C4-2B (cell line): ENCODE measurements around the gene ENO4.

Source experiments
- H3K27ac ChIP-seq: fragments of 450-650 bp; 2 replicates; pipeline ENCODE4 v1.5.1; 2017
- ZFX ChIP-seq: fragments of 450-650 bp; IDR thresholded peaks from 2 replicates; pipeline ENCODE4 v1.6.1; 2017
- TF ChIP-seq, protein P1 (sequence below): fragments of 450-650 bp; conservative IDR thresholded peaks from 2 replicates; pipeline ENCODE4 v1.5.1; 2017; ENCODE audit warnings: mild to moderate bottlenecking

Gene ENO4

DNA sequence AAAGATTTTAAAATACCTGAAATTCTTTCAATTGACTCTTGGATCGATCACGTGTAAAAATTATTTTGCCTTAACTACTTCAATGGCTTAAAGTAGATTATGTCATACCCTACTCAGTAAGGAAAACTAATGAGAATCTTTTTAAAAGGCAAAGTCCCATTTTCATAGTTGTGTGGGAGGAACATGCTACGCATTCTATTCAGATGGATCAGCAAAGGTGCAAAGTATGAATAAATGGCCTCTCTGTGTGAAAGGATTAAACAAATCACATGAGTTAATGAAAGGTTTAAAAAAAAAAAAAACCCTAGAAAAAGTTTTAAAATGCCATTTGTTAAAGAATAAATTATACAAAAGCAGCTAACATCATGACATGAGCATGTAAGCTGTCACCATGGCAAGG is 77.1 kb downstream of the ENO4 start:
- TF ChIP-seq ZFX, result no peak
- TF ChIP-seq, protein P1, sequence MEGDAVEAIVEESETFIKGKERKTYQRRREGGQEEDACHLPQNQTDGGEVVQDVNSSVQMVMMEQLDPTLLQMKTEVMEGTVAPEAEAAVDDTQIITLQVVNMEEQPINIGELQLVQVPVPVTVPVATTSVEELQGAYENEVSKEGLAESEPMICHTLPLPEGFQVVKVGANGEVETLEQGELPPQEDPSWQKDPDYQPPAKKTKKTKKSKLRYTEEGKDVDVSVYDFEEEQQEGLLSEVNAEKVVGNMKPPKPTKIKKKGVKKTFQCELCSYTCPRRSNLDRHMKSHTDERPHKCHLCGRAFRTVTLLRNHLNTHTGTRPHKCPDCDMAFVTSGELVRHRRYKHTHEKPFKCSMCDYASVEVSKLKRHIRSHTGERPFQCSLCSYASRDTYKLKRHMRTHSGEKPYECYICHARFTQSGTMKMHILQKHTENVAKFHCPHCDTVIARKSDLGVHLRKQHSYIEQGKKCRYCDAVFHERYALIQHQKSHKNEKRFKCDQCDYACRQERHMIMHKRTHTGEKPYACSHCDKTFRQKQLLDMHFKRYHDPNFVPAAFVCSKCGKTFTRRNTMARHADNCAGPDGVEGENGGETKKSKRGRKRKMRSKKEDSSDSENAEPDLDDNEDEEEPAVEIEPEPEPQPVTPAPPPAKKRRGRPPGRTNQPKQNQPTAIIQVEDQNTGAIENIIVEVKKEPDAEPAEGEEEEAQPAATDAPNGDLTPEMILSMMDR, result no peak
- H3K27ac ChIP-seq, result no peak overlapping the region

DNA sequence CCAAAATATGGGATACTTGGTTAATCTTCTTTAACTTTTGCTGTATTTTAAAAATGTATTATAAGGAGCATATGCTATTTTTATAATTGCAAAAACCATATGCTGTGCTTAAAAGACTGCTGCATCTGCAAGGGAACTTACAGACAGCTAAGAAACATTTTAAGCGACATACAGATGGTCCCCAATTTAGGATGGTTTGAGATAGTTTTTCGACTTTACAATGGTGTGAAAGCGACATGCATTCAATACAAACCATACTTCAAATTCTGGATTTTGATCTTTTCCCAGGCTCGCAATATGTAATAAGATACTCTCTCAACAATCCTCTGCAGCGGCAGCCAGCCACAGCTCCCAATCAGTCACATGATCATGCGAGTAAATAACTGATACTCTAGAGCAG is 82.5 kb downstream of the ENO4 start:
- no peak overlapping the region for H3K27ac ChIP-seq
- TF ChIP-seq, protein P1, result no peak
- TF ChIP-seq ZFX, result no peak
